Germinal center (tissue), 1 donor: ENCODE data around the gene PPM1L.

Experiments used
- DNase-seq: peaks from one replicate; pipeline ENCODE4 v3.0.0; 2012; ENCODE audit warnings: mixed read lengths, low spot score

The PPM1L gene

GRCh38 chr3:161043336-161044035 lies 287.5 kb downstream of the PPM1L start:
- DNase-seq: peak; percentile 21

- DNase-seq: no peak
These were observed 293.7 kb downstream of the PPM1L start for GRCh38 chr3:161049683-161050248.

DNA sequence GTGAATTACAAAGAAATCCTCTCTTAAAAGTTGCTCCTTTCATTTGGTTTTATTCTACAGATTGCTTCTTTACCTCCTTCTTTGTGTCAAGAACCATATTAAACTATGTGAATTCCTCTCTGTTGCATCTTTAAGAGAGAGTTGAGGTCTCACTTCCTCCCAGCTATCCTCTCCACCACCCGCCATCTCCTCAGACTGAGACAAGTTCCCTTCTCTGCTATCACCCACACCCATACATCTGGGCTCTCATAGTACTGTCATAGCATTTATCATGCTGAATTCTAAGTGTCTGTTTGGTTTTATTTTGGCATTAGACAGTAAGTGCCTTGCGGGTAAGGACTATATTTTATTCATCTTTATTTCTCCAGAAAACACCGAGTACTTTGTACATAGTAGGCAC lies 294.9 kb downstream of the PPM1L start:
- no peak for DNase-seq

DNA sequence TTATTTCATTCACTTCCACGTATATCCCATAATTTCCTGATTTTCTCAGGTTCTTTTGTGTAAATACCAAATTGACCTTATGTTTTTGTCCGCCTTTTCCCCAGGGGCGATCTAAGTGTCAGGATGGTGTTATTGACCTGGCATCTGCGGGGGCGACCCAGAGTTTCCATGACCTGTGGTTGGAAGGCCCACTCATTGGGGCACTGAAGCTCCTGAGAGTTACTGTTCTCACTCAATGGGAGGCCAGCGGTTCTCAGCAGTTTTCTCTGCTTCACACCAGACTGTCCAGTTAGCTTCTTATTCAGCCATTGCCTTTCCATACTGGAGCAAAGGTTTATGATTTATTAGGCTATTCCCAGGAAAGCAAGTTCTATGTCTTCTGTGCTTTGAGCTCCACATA lies 295.8 kb downstream of the PPM1L start:
- no peak for DNase-seq

DNA sequence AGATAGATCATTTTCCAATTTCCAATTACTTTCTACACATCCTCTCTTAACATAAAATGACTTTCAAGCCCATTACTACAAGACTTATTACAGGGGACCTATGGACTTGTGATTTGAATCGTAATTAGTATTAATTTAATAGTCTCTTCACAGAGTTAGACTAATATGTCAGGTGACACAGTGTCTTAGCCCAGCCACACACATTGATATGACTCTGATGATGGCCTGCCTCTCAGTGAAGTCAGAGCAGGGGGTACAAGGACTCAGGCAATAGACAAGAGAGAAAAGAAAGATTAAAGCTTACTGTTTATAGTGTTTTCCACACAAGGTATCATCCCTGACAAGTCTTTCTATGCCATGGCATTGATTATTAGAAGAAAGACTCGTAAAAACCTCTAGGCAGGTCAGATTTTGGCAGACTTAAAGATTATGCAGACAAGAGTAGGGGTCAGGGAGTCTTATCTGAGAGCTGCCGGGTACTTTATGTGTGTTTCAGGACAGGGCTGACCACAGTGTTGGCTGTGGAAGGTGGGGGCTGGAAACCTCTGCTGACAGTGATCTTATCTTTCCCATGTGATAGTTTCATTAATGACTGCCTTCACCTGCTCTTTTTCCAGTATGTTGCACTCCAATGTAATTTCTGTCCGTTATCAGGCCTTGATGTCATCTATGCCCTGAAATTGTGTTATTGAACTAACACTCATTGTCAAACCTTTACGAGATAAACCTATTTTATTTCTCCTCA lies 299.0 kb downstream of the PPM1L start:
- DNase-seq: no peak

DNA sequence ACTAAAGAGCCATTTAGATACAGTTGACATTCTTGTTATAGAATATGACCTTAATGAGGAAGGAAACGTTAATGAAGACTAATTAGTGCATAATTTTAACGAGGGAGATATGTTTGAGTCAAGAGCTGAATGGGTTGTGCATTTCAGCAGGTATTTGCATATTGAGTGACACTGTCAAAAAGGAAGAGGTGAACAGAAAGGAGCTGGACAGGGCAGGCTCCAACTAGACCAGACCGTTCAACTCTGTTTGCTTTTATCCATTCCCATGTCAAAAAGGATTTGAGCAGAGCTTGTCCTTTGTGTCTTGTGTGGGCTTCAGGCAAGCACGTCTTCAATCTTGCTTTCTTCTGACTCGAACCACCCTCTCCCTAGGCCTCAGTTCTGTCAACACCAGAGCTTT lies 308.4 kb downstream of the PPM1L start:
- no peak for DNase-seq

DNA sequence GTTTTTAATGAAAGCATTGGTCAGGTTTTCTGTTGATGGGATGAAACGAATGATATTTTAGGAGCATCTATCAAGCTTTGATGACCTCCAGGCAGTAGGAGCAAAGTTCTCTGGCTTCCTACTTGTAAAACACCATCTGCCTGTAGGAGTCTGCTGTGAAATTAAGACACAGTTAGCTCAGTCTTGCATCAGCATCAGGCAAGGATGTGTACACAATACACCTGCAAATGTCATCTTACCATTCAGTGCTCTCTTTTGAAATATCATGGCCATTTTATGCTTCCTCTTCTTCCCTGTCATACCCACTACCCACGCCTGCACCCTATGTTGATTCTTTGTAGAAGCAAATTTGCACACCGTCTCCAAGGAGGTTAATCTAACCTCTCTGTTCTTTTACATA lies 310.9 kb downstream of the PPM1L start:
- DNase-seq: no peak

- DNase-seq: no peak
These were observed 311.3 kb downstream of the PPM1L start for GRCh38 chr3:161067335-161067734.

- DNase-seq: peak; percentile 69
These were observed 313.6 kb downstream of the PPM1L start for GRCh38 chr3:161069511-161070251.

GRCh38 chr3:161070252-161070930 lies 314.4 kb downstream of the PPM1L start:
- DNase-seq: no peak

GRCh38 chr3:161070980-161071663 lies 315.1 kb downstream of the PPM1L start:
- DNase-seq: no peak

- no peak for DNase-seq
These were observed 316.2 kb downstream of the PPM1L start for GRCh38 chr3:161072211-161072621.

DNA sequence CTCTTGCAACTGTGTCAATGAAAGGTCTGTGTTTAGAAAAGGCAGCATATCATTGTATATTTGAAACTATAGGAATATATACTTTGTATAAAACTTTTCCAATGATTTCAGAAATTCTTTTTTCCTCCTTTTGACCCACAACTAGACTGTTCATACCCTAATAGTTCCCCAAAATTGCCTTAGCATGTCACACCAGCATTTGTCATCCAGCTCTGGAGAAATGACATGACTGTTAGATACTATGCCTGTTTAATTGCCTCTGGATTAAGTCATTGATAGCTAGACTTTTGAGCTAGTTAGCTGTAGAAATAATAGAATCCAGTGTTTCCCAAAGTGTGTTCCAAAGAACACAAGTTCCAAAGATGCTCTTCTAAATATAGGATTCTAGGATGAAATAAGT lies 316.7 kb downstream of the PPM1L start:
- no peak for DNase-seq

DNA sequence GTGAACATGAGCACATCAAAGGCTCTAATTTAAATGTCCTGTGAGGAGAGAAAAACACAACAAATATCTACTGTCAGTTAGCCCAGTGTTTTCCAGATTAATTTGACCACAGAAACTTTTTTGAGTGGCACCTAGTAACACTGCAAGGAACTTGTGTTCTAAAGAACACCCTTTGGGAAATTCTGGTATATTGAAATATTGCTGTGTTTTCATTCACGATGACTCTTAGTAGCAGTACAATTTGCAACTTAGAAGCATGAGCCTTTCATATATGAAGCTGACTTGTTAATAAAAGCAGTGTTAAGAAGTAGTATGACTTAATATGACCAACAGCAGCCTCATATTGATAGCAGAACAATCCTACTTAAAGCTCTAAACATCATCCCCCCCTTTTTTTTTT lies 317.1 kb downstream of the PPM1L start:
- no peak for DNase-seq

DNA sequence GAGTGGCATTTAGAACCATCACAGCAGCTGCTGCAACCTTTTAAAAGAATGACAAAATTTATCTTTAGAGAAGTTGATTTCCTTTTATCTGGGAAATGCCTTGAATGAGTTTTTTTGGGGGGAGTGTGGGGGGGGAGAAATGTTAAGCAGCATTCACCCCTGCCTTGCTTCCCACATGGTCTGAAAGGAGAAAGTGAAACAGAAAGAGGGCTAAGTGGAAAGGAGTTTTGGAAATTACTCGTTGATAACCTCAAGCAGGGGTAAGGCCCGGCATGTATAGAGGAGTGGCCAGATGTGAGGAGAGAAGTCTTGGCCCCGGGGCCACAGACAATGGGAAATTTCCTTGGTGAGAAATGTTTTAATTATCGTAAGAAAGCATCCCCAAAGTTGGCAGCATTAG lies 325.6 kb downstream of the PPM1L start:
- no peak for DNase-seq

GRCh38 chr3:161082063-161082462 lies 326.0 kb downstream of the PPM1L start:
- no peak for DNase-seq

GRCh38 chr3:161083131-161083530 lies 327.1 kb downstream of the PPM1L start:
- no peak for DNase-seq

DNA sequence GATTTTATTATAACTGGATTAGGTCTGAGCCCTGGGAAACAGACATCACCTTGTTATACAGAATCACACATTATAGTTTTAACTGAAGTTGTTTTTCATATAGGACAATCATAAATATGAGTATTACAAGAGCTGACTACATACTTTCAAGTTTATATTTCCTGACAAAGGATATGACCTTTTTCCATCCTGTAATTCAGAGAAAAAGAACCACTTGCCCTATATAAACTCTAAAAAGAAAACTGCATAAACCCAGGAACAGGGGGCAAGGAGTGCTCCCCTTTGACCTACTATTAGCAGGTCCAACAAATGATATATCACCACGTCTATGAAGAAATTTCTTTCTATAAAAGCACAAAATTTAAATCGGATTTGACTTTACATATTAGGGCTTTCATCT lies 328.2 kb downstream of the PPM1L start:
- DNase-seq: no peak

- DNase-seq: no peak
These were observed 337.9 kb downstream of the PPM1L start for GRCh38 chr3:161093895-161094294.

- peak; percentile 32 for DNase-seq
These were observed 340.8 kb downstream of the PPM1L start for GRCh38 chr3:161096771-161097367.

- DNase-seq: no peak
These were observed 345.0 kb downstream of the PPM1L start for GRCh38 chr3:161100994-161101393.
